PC-3 (cell line): ENCODE measurements around the gene F13A1. TPM values are rescaled to one million over a fixed set of nuclear protein-coding genes. Genes with fewer than 3 reads are reported as not detected.

Source experiments
- ATAC-seq: fragments of 200-7000 bp; cut with Tn5 transposase; 2 replicates; pipeline ENCODE4 v1.9.1; 2020; ENCODE audit warnings: mild to moderate bottlenecking, moderate library complexity
- BruUV-seq: library from RNA; stranded (reverse); fragments of 400-500 nt; replicated peaks from 2 replicates; lab custom pipeline; 2021; lab: Mats Ljungman, UMichigan
- CTCF ChIA-PET: fragments of 300-600 bp; sonication (Branson Sonifier 250); formaldehyde crosslinking; loops from one replicate; lab custom pipeline; 2022; ENCODE audit warnings: antibody characterized with exemption; lab: Charles Lee
- POLR2A ChIA-PET: fragments of 300-600 bp; sonication (Branson Sonifier 250); formaldehyde crosslinking; loops from one replicate; lab custom pipeline; 2022; ENCODE audit warnings: antibody characterized with exemption; ENCODE audit not compliant: unreplicated experiment; lab: Charles Lee
- DNase-seq: peaks from one replicate; pipeline ENCODE4 v3.0.0-alpha.2; 2015
- H2AFZ ChIP-seq: fragments of 300-600 bp; sonication (generic); 2 replicates; pipeline ENCODE4 v1.6.0; 2016; ENCODE audit warnings: antibody characterized with exemption, low read length
- H3F3A ChIP-seq: fragments of 300-600 bp; sonication (generic); one replicate; pipeline ENCODE4 v1.6.0; 2017; ENCODE audit warnings: antibody characterized with exemption, low read length, control low read depth, mild to moderate bottlenecking; ENCODE audit not compliant: unreplicated experiment
- H3K27ac ChIP-seq: fragments of 300-600 bp; sonication (generic); 2 replicates; pipeline ENCODE4 v1.5.1; 2016; ENCODE audit warnings: mild to moderate bottlenecking, low read length
- H3K27me3 ChIP-seq: fragments of 300-600 bp; sonication (generic); 2 replicates; pipeline ENCODE4 v1.6.1; 2016; ENCODE audit warnings: low read length, mixed read lengths
- H3K36me3 ChIP-seq: fragments of 300-600 bp; sonication (generic); 2 replicates; pipeline ENCODE4 v1.6.1; 2016; ENCODE audit warnings: low read depth, mixed run types, low read length, mixed read lengths
- H3K4me1 ChIP-seq: fragments of 300-600 bp; sonication (generic); 2 replicates; pipeline ENCODE4 v1.5.1; 2016; ENCODE audit warnings: low read length; ENCODE audit not compliant: insufficient read depth
- H3K4me2 ChIP-seq: fragments of 300-600 bp; sonication (generic); 2 replicates; pipeline ENCODE4 v1.6.0; 2016; ENCODE audit warnings: low read length
- H3K4me3 ChIP-seq: fragments of 300-600 bp; sonication (generic); 2 replicates; pipeline ENCODE4 v1.5.1; 2016; ENCODE audit warnings: mild to moderate bottlenecking, low read length, mixed read lengths
- H3K79me2 ChIP-seq: fragments of 300-600 bp; sonication (generic); 2 replicates; pipeline ENCODE4 v1.6.1; 2017; ENCODE audit warnings: low read length, mixed read lengths
- H3K9ac ChIP-seq: fragments of 300-600 bp; sonication (generic); 2 replicates; pipeline ENCODE4 v1.6.0; 2016; ENCODE audit warnings: mild to moderate bottlenecking, low read length
- H3K9me2 ChIP-seq: fragments of 300-600 bp; sonication (generic); replicated peaks from 2 replicates; pipeline ENCODE4 v1.6.1; 2016; ENCODE audit warnings: mixed run types, low read length, mixed read lengths
- H3K9me3 ChIP-seq: fragments of 300-600 bp; sonication (generic); 2 replicates; pipeline ENCODE4 v1.6.1; 2016; ENCODE audit warnings: low read length, mixed read lengths
- H4K20me1 ChIP-seq: fragments of 300-600 bp; sonication (generic); 2 replicates; pipeline ENCODE4 v1.6.1; 2016; ENCODE audit warnings: low read length, mixed read lengths
- CTCF ChIP-seq: fragments of 300-600 bp; sonication (generic); conservative IDR thresholded peaks from 2 replicates; pipeline ENCODE4 v1.5.1; 2017; ENCODE audit warnings: antibody characterized with exemption, low read depth, mild to moderate bottlenecking, low read length
- EZH2 ChIP-seq: fragments of 300-600 bp; sonication (generic); IDR thresholded peaks from one replicate; pipeline ENCODE4 v1.6.1; 2017; ENCODE audit warnings: antibody characterized with exemption, mild to moderate bottlenecking, low read length; ENCODE audit not compliant: unreplicated experiment
- EZH2phosphoT487 ChIP-seq: fragments of 300-600 bp; sonication (generic); IDR thresholded peaks from 2 replicates; pipeline ENCODE4 v1.6.1; 2018; ENCODE audit warnings: mild to moderate bottlenecking, antibody characterized with exemption, low read length, borderline replicate concordance
- intact Hi-C: fragments of 100-400 bp; cut with micrococcal nuclease; formaldehyde crosslinking; loops from 2 replicates; pipeline ENCODE4 v1.9.0; 2023
- total RNA-seq: library from RNA; depleted of rRNA; stranded (reverse); fragments of >200 nt; gene quantifications from 2 replicates; pipeline ENCODE4 v1.2.3, GENCODE V29; 2014

Gene F13A1
- total RNA-seq, 1 experiment from 2014 or later = not detected

GRCh38 chr6:6362056-6362840 lies 41.8 kb upstream of the F13A1 start:
- Histone ChIP-seq H3K4me3 (no peak overlapping the region), H3K9me3 (no peaks in the 10 kb centered on the region), H3F3A (no peaks in the 10 kb centered on the region), H3K79me2 (no peaks in the 10 kb centered on the region), H3K9ac (no peak overlapping the region), H3K27me3 (peaks cover 14% of the 10 kb centered on the region; the same call in 1 of the 2 replicates), H3K9me2 (no peaks in the 10 kb centered on the region), H3K36me3 (no peaks in the 10 kb centered on the region), H3K4me1 (no peaks in the 10 kb centered on the region), H3K4me2 (no peak overlapping the region), H3K27ac (no peak overlapping the region), H2AFZ (no peak overlapping the region), H4K20me1 (no peaks in the 10 kb centered on the region)
- ChIA-PET CTCF (no interaction called here), POLR2A (no interaction called here)
- ATAC-seq (no peak), DNase-seq (no peak)
- intact Hi-C loops = no loop called here
- no TSS peak for BruUV-seq
- TF ChIP-seq EZH2 (no peak), EZH2phosphoT487 (no peak), CTCF (no peak)

GRCh38 chr6:6357530-6357929 lies 37.1 kb upstream of the F13A1 start:
- H3K4me2 ChIP-seq = no peak overlapping the region
- no peak overlapping the region for H2AFZ ChIP-seq
- no peak overlapping the region for H3K4me3 ChIP-seq

More at GRCh38 chr6:6357530-6357929, 37.1 kb upstream of the F13A1 start:
- peaks cover 32% of the 10 kb centered on the region for H3K27me3 ChIP-seq
- BruUV-seq = no TSS peak
- H3K79me2 ChIP-seq = no peaks in the 10 kb centered on the region
- intact Hi-C loops = no loop called here
- H3F3A ChIP-seq = no peaks in the 10 kb centered on the region
- H3K36me3 ChIP-seq = no peaks in the 10 kb centered on the region
- no peaks in the 10 kb centered on the region for H3K9me3 ChIP-seq
- H3K4me1 ChIP-seq = no peaks in the 10 kb centered on the region
- POLR2A ChIA-PET = no interaction called here
- no peak for ATAC-seq
- no peak overlapping the region for H3K9ac ChIP-seq
- no peaks in the 10 kb centered on the region for H4K20me1 ChIP-seq
- H3K27ac ChIP-seq = no peak overlapping the region
- H3K9me2 ChIP-seq = no peaks in the 10 kb centered on the region
- CTCF ChIA-PET = no interaction called here
- DNase-seq = no peak
- TF ChIP-seq CTCF (no peak), EZH2phosphoT487 (no peak), EZH2 (no peak)
